GM12878 (cell line): Measurements from ENCODE around the gene HSPA4. TPM values are rescaled to one million over a fixed set of nuclear protein-coding genes. Genes with fewer than 3 reads are reported as not detected.

Experiments used
- ATAC-seq: fragments of 200-7000 bp; cut with Tn5 transposase; 3 replicates; pipeline ENCODE4 v1.9.1; 2020; ENCODE audit warnings: mild to moderate bottlenecking, moderate library complexity
- BruUV-seq: library from RNA; stranded (reverse); fragments of 400-500 nt; replicated peaks from 2 replicates; lab custom pipeline; 2021; lab: Mats Ljungman, UMichigan
- CTCF ChIA-PET: fragments of 300-600 bp; sonication (Branson Sonifier 250); formaldehyde crosslinking; extraction: SDS; loops from one replicate; lab custom pipeline; 2021; ENCODE audit warnings: inconsistent platforms; lab: Yijun Ruan, JAX
- POLR2A ChIA-PET: fragments of 350-600 bp; formaldehyde crosslinking; extraction: SDS; loops from one replicate; lab custom pipeline; 2021; ENCODE audit warnings: inconsistent platforms; lab: Charles Lee
- RAD21 ChIA-PET: fragments of 300-600 bp; sonication (Branson Sonifier 250); formaldehyde crosslinking; loops from one replicate; lab custom pipeline; 2023; ENCODE audit warnings: antibody characterized with exemption; ENCODE audit not compliant: unreplicated experiment; lab: Charles Lee
- SMC1A ChIA-PET: fragments of 300-600 bp; sonication (Branson Sonifier 250); formaldehyde crosslinking; loops from one replicate; lab custom pipeline; 2023; ENCODE audit not compliant: unreplicated experiment, uncharacterized antibody; lab: Charles Lee
- DNase-seq: peaks from one replicate; pipeline ENCODE4 v3.0.0-alpha.2; 2011; ENCODE audit warnings: low read depth, low spot score
- FAIRE-seq: peaks from 3 replicates; lab custom pipeline; 2011; peaks lifted over from hg19 to GRCh38; lab: Jason Lieb, UNC
- H2AFZ ChIP-seq: 2 replicates; pipeline ENCODE4 v1.6.0; 2011; ENCODE audit warnings: low read depth, low read length, control low read depth; ENCODE audit not compliant: control insufficient read depth
- H3K27ac ChIP-seq: 2 replicates; pipeline ENCODE4 v1.5.1; 2011; ENCODE audit warnings: control low read depth; ENCODE audit not compliant: control insufficient read depth, insufficient read depth
- H3K27me3 ChIP-seq, 2 experiments: replicated peaks in 1 of 2; 2 replicates each; pipeline versions ENCODE4 v1.6.0 to v1.6.1; 2011; ENCODE audit warnings: low read length in 1 of 2; ENCODE audit not compliant: control insufficient read depth in 2 of 2, insufficient read depth in 2 of 2
- H3K36me3 ChIP-seq, 2 experiments: 2 replicates each; pipeline ENCODE4 v1.5.1; 2011; ENCODE audit warnings: low read length in 1 of 2; ENCODE audit not compliant: control insufficient read depth in 2 of 2, insufficient read depth in 2 of 2
- H3K4me1 ChIP-seq: 2 replicates; pipeline ENCODE4 v1.6.1; 2011; ENCODE audit warnings: mild to moderate bottlenecking, low read length, moderate library complexity, mixed read lengths; ENCODE audit not compliant: control insufficient read depth, insufficient read depth
- H3K4me2 ChIP-seq: 2 replicates; pipeline ENCODE4 v1.6.0; 2011; ENCODE audit warnings: control low read depth; ENCODE audit not compliant: control insufficient read depth, insufficient read depth
- H3K4me3 ChIP-seq: fragments of 200-600 bp; sonication (generic); 2 replicates; pipeline ENCODE4 v1.5.1; 2016
- H3K79me2 ChIP-seq: 2 replicates; pipeline ENCODE4 v1.6.0; 2011; ENCODE audit warnings: low read length; ENCODE audit not compliant: control insufficient read depth, insufficient read depth
- H3K9ac ChIP-seq: 2 replicates; pipeline ENCODE4 v1.8.0; 2011; ENCODE audit warnings: low read length, control low read depth, mixed read lengths; ENCODE audit not compliant: control insufficient read depth, insufficient read depth
- H3K9me3 ChIP-seq: replicated peaks from 3 replicates; pipeline ENCODE4 v1.5.1; 2011; ENCODE audit warnings: mild to moderate bottlenecking, low read length; ENCODE audit not compliant: control insufficient read depth, insufficient read depth
- H4K20me1 ChIP-seq: 2 replicates; pipeline ENCODE4 v1.6.0; 2011; ENCODE audit not compliant: control insufficient read depth, insufficient read depth
- CBFB ChIP-seq: IDR thresholded peaks from 2 replicates; pipeline ENCODE4 v1.6.1; 2016; ENCODE audit warnings: antibody characterized with exemption, low read depth
- EP300 ChIP-seq, 2 experiments: fragments of 150-350 bp in 1 of 2; IDR thresholded peaks; 2 replicates each; pipeline ENCODE4 v1.6.1; 2011 to 2012; ENCODE audit warnings: low read depth in 2 of 2, low read length in 2 of 2, borderline replicate concordance in 1 of 2, improper control_type of control experiment in 1 of 2, inconsistent platforms in 1 of 2; ENCODE audit not compliant: control insufficient read depth in 1 of 2
- ETV6 ChIP-seq, 2 experiments: fragments of 450-650 bp in 1 of 2; IDR thresholded peaks in 1 of 2; conservative IDR thresholded peaks in 1 of 2; 2 replicates each; pipeline ENCODE4 v1.6.1; 2014; ENCODE audit warnings: antibody characterized with exemption in 1 of 2, borderline replicate concordance in 1 of 2, low read depth in 1 of 2, mild to moderate bottlenecking in 1 of 2, moderate library complexity in 1 of 2
- FOXK2 ChIP-seq: fragments of 450-650 bp; IDR thresholded peaks from 2 replicates; pipeline ENCODE4 v1.6.1; 2017; ENCODE audit warnings: mild to moderate bottlenecking, moderate library complexity
- RELB ChIP-seq: fragments of 450-650 bp; IDR thresholded peaks from 2 replicates; pipeline ENCODE4 v1.6.1; 2017; ENCODE audit warnings: low read depth, mild to moderate bottlenecking, moderate library complexity
- SKIL ChIP-seq: fragments of 450-650 bp; IDR thresholded peaks from 2 replicates; pipeline ENCODE4 v1.6.1; 2017; ENCODE audit warnings: mild to moderate bottlenecking, low read depth, inconsistent platforms; ENCODE audit not compliant: poor library complexity, severe bottlenecking
- WRNIP1 ChIP-seq: IDR thresholded peaks from 2 replicates; pipeline ENCODE4 v1.6.1; 2011; ENCODE audit warnings: low read depth, low read length, improper control_type of control experiment, borderline replicate concordance
- WGBS: methylation state at CpG from one replicate; pipeline ENCODE4 v1.1.6; 2016; ENCODE audit warnings: low lambda C conversion rate; ENCODE audit not compliant: insufficient replicate concordance, insufficient coverage; ENCODE audit errors: missing lambda C conversion rate; 5-methylcytosine and 5-hydroxymethylcytosine counted together
- in situ Hi-C: fragments of 300-500 bp; cut with MboI; formaldehyde crosslinking; loops from 9 replicates; pipeline ENCODE4 v1.14.3; 2018; ENCODE audit warnings: mixed read lengths
- intact Hi-C: fragments of 100-400 bp; cut with micrococcal nuclease; formaldehyde crosslinking; loops from one replicate; pipeline ENCODE4 v1.14.2; 2022; ENCODE audit not compliant: unreplicated experiment
- polyA plus RNA-seq, 11 experiments: library from polyadenylated mRNA; depleted of rRNA in 4 of 11; unstranded in 6 of 11; stranded (reverse) in 5 of 11; fragments of >200 nt; fragmentation: Nextera tagmentation in 4 of 11; fragmentation: Illumina TruSeq in 1 of 11; extraction: Ambion mirVana in 4 of 11; extraction: Trizol in 1 of 11; gene quantifications; 1 replicate in 1 of 11; 2 replicates in 10 of 11; pipeline versions ENCODE4 v1.2.1 to v1.2.3, GENCODE V29; 2011 to 2016; ENCODE audit warnings: inconsistent platforms in 2 of 11, missing spikeins in 2 of 11, low read depth in 1 of 11
- total RNA-seq, 4 experiments: library from RNA; depleted of rRNA in 3 of 4; stranded (reverse); fragments of >200 nt in 3 of 4; fragmentation: Illumina TruSeq in 1 of 4; extraction: Trizol in 1 of 4; gene quantifications; 2 replicates each; pipeline versions ENCODE4 v1.2.1 to v1.2.3, GENCODE V29; 2013 to 2021

HSPA4 gene
- total and polyA plus RNA-seq, 10 of the 15 experiments (the other 5 are each of a cell fraction or from before 2014, with no cell fraction given), result 61.6 to 234 (median 116) TPM

GRCh38 chr5:133121080-133121479 lies 69.3 kb downstream of the HSPA4 start:
- Histone ChIP-seq H2AFZ (no peak overlapping the region), H3K4me1 (no peaks in the 10 kb centered on the region; the same call in 1 of the 2 replicates), H3K27me3 (no peaks in the 10 kb centered on the region), H3K36me3 (no peaks in the 10 kb centered on the region), H3K27ac (no peak overlapping the region), H3K4me3 (no peak overlapping the region), H4K20me1 (no peaks in the 10 kb centered on the region; the same call in 1 of the 2 replicates), H3K4me2 (no peak overlapping the region), H3K79me2 (no peaks in the 10 kb centered on the region), H3K9ac (no peak overlapping the region), H3K9me3 (no peaks in the 10 kb centered on the region)
- intact Hi-C loops (no loop called here), in situ Hi-C loops (no loop called here)
- ChIA-PET RAD21 (no interaction called here), SMC1A (no interaction called here), CTCF (interaction anchor here (1.3 kb wide), 1 partner anchor 119 kb away, joined by 4 read pairs; no protein-coding TSS in a partner anchor), POLR2A (no interaction called here)
- ATAC-seq, result no peak
- FAIRE-seq, result no peak
- no peak for DNase-seq
- 62% methylated on average over 2 of the region's 2 CpGs for WGBS
- TF ChIP-seq FOXK2, result no peak
- no peak for TF ChIP-seq RELB
- no peak for TF ChIP-seq CBFB
- no TSS peak for BruUV-seq

GRCh38 chr5:133121611-133122150 lies 69.9 kb downstream of the HSPA4 start:
- in situ Hi-C loops, result no loop called here
- TF ChIP-seq SKIL (no peak), WRNIP1 (no peak), ETV6 (conservative IDR thresholded peaks at IDR 0.05 in 1 of 2, IDR thresholded peaks at IDR 0.05 in 1 of 2; ENCODE audit: borderline replicate concordance in 1 of 2, low read depth in 1 of 2) (no peak), EP300 (IDR thresholded peaks at IDR 0.05; ENCODE audit: borderline replicate concordance in 1 of 2, control insufficient read depth in 1 of 2, low read depth in 2 of 2, low read length in 2 of 2) (no peak)

More at GRCh38 chr5:133121611-133122150, 69.9 kb downstream of the HSPA4 start:
- ChIA-PET SMC1A (no interaction called here), POLR2A (no interaction called here), CTCF (no interaction called here), RAD21 (no interaction called here)
- Histone ChIP-seq H3K79me2 (no peaks in the 10 kb centered on the region), H3K36me3 (no peaks in the 10 kb centered on the region), H3K4me2 (no peak overlapping the region), H3K4me1 (no peaks in the 10 kb centered on the region; the same call in 1 of the 2 replicates), H3K27ac (no peak overlapping the region), H3K9ac (no peak overlapping the region), H2AFZ (no peak overlapping the region), H3K9me3 (no peaks in the 10 kb centered on the region), H3K4me3 (no peak overlapping the region), H3K27me3 (no peaks in the 10 kb centered on the region), H4K20me1 (no peaks in the 10 kb centered on the region; the same call in 1 of the 2 replicates)
- intact Hi-C loops, result no loop called here
- BruUV-seq, result no TSS peak
- WGBS, result 52% methylated on average over 9 of the region's 9 CpGs
- ATAC-seq (no peak), FAIRE-seq (no peak), DNase-seq (no peak)
